CD4-positive, CD25-positive, alpha-beta regulatory T cell (primary cell): ENCODE measurements around the gene RPL6. TPM values are rescaled to one million over a fixed set of nuclear protein-coding genes. Genes with fewer than 3 reads are reported as not detected.

Experiments used
- ATAC-seq, 2 donors: fragments of 150-1000 bp; cut with Tn5 transposase; one replicate each; pipeline ENCODE4 v1.10.0; 2021; ENCODE audit warnings: low read depth in 2 of 2, moderate number of reproducible peaks in 2 of 2, moderate library complexity in 1 of 2
- DNase-seq, 3 donors: peaks; one replicate each; pipeline versions ENCODE4 v3.0.0 to v3.0.0-alpha.2; 2012 to 2022; ENCODE audit warnings: mixed read lengths in 1 of 3
- H3K27ac ChIP-seq: one replicate; pipeline ENCODE4 v1.7.0; 2013; ENCODE audit warnings: mild to moderate bottlenecking, low read length; ENCODE audit not compliant: insufficient read depth, poor library complexity, severe bottlenecking
- H3K27me3 ChIP-seq: one replicate; pipeline ENCODE4 v1.7.0; 2013; ENCODE audit warnings: low read length; ENCODE audit not compliant: control insufficient read depth, insufficient read depth
- H3K36me3 ChIP-seq: one replicate; pipeline ENCODE4 v1.7.0; 2013; ENCODE audit warnings: mild to moderate bottlenecking, low read length, moderate library complexity; ENCODE audit not compliant: control insufficient read depth, insufficient read depth
- H3K4me1 ChIP-seq: 2 replicates; pipeline ENCODE4 v1.7.0; 2013; ENCODE audit warnings: mild to moderate bottlenecking, low read length; ENCODE audit not compliant: insufficient read depth, control insufficient read depth, poor library complexity, severe bottlenecking
- H3K4me3 ChIP-seq: one replicate; pipeline ENCODE4 v1.7.0; 2013; ENCODE audit warnings: low read depth, mild to moderate bottlenecking, low read length, moderate library complexity
- H3K9me3 ChIP-seq, 2 experiments: 1 replicate in 1 of 2; 2 replicates in 1 of 2; pipeline ENCODE4 v1.7.0; 2013; ENCODE audit warnings: low read length in 2 of 2, mild to moderate bottlenecking in 1 of 2, moderate library complexity in 1 of 2; ENCODE audit not compliant: control insufficient read depth in 2 of 2
- H3K27ac Mint-ChIP-seq, 3 donors: one replicate each; pipeline ENCODE4 v1.8.0; 2020 to 2022; ENCODE audit warnings: mild to moderate bottlenecking in 3 of 3, mixed read lengths in 3 of 3, moderate library complexity in 2 of 3
- H3K27me3 Mint-ChIP-seq: one replicate; pipeline ENCODE4 v1.8.0; 2022; ENCODE audit warnings: mild to moderate bottlenecking, mixed read lengths
- H3K36me3 Mint-ChIP-seq: one replicate; pipeline ENCODE4 v1.8.0; 2020; ENCODE audit warnings: mixed read lengths
- H3K4me1 Mint-ChIP-seq, 4 donors: one replicate each; pipeline ENCODE4 v1.8.0; 2020 to 2022; ENCODE audit warnings: mixed read lengths in 4 of 4, mild to moderate bottlenecking in 1 of 4
- H3K4me3 Mint-ChIP-seq, 4 donors: one replicate each; pipeline ENCODE4 v1.8.0; 2020 to 2022; ENCODE audit warnings: mild to moderate bottlenecking in 4 of 4, mixed read lengths in 4 of 4, moderate library complexity in 3 of 4
- H3K9me3 Mint-ChIP-seq, 7 donors: one replicate each; pipeline ENCODE4 v1.8.0; 2020 to 2022; ENCODE audit warnings: mixed read lengths in 7 of 7, mild to moderate bottlenecking in 3 of 7, moderate library complexity in 2 of 7
- polyA plus RNA-seq, 4 donors: library from polyadenylated mRNA; unstranded; fragments of 300-500 nt; fragmentation: Illumina TruSeq; gene quantifications; one replicate each; pipeline ENCODE4 v1.2.3, GENCODE V29; 2021
- total RNA-seq: library from RNA; stranded (reverse); gene quantifications from one replicate; pipeline ENCODE4 v1.2.3, GENCODE V29; 2022

RPL6 gene
- total and polyA plus RNA-seq, 5 donors from 2014 or later: 375 to 1,320 (median 585) TPM

- peak overlapping the region in 1 of 3 donors; percentile 63 for H3K27ac Mint-ChIP-seq
- H3K4me1 Mint-ChIP-seq: peaks cover 16 to 58% (median 28%) of the 10 kb centered on the region in 4 donors
Measured at GRCh38 chr12:112427760-112428159, 18.4 kb upstream of the RPL6 start.

GRCh38 chr12:112425582-112426382, 16.4 kb upstream of the RPL6 start:
- Histone ChIP-seq H3K4me1 (peaks cover 13% of the 10 kb centered on the region), H3K27ac (no peak overlapping the region), H3K4me3 (no peak overlapping the region), H3K9me3 (no peaks in the 10 kb centered on the region), H3K36me3 (peaks cover 2% of the 10 kb centered on the region), H3K27me3 (no peaks in the 10 kb centered on the region)
- Mint-ChIP-seq H3K4me3 (no peak overlapping the region), H3K4me1 (peaks cover 14 to 63% (median 33%) of the 10 kb centered on the region in 4 donors), H3K27me3 (no peaks in the 10 kb centered on the region), H3K36me3 (peaks cover 4% of the 10 kb centered on the region), H3K9me3 (peaks cover 0 to 1% (median 0%) of the 10 kb centered on the region in 7 donors), H3K27ac (no peak overlapping the region)
- no peak for ATAC-seq
- no peak for DNase-seq

More at GRCh38 chr12:112427760-112428159, 18.4 kb upstream of the RPL6 start:
- Mint-ChIP-seq H3K27me3 (no peaks in the 10 kb centered on the region), H3K9me3 (peaks cover 0 to 1% (median 0%) of the 10 kb centered on the region in 7 donors), H3K4me3 (no peak overlapping the region), H3K36me3 (peaks cover 15% of the 10 kb centered on the region)
- H3K27me3 ChIP-seq: no peaks in the 10 kb centered on the region
- peaks cover 3% of the 10 kb centered on the region for H3K4me1 ChIP-seq
- no peak overlapping the region for H3K4me3 ChIP-seq
- no peaks in the 10 kb centered on the region for H3K9me3 ChIP-seq
- H3K27ac ChIP-seq: no peak overlapping the region
- peaks cover 9% of the 10 kb centered on the region for H3K36me3 ChIP-seq
- no peak for ATAC-seq
- no peak for DNase-seq

GRCh38 chr12:112424126-112424525, 14.7 kb upstream of the RPL6 start:
- no peaks in the 10 kb centered on the region for H3K27me3 ChIP-seq
- no peaks in the 10 kb centered on the region for H3K9me3 ChIP-seq
- peaks cover 2% of the 10 kb centered on the region for H3K36me3 ChIP-seq
- Mint-ChIP-seq H3K36me3 (peaks cover 4% of the 10 kb centered on the region), H3K4me3 (peak overlapping the region in 2 of 4 donors; percentile 8 to 36), H3K9me3 (peaks cover 0 to 1% (median 0%) of the 10 kb centered on the region in 7 donors), H3K27ac (peak overlapping the region in 2 of 3 donors; percentile 49 to 87), H3K27me3 (no peaks in the 10 kb centered on the region), H3K4me1 (peaks cover 19 to 72% (median 46%) of the 10 kb centered on the region in 4 donors)
- no peak for ATAC-seq
- peaks cover 28% of the 10 kb centered on the region for H3K4me1 ChIP-seq
- no peak overlapping the region for H3K27ac ChIP-seq
- DNase-seq: no peak
- no peak overlapping the region for H3K4me3 ChIP-seq

- Histone ChIP-seq H3K4me3 (no peak overlapping the region), H3K27me3 (no peaks in the 10 kb centered on the region), H3K9me3 (no peaks in the 10 kb centered on the region), H3K27ac (no peak overlapping the region), H3K4me1 (peaks cover 35% of the 10 kb centered on the region), H3K36me3 (peaks cover 2% of the 10 kb centered on the region)
- no peaks in the 10 kb centered on the region for H3K27me3 Mint-ChIP-seq
- DNase-seq (no peak), ATAC-seq (no peak)
- peaks cover 13 to 70% (median 47%) of the 10 kb centered on the region in 4 donors for H3K4me1 Mint-ChIP-seq
- H3K27ac Mint-ChIP-seq: peak overlapping the region in 2 of 3 donors; percentile 7 to 54
- H3K36me3 Mint-ChIP-seq: no peaks in the 10 kb centered on the region
- peaks cover 0 to 1% (median 0%) of the 10 kb centered on the region in 7 donors for H3K9me3 Mint-ChIP-seq
- H3K4me3 Mint-ChIP-seq: peak overlapping the region in 1 of 4 donors; percentile 45
Measured at GRCh38 chr12:112422531-112422930, 13.1 kb upstream of the RPL6 start.

- H3K9me3 Mint-ChIP-seq: peaks cover 0 to 1% (median 0%) of the 10 kb centered on the region in 7 donors
- Histone ChIP-seq H3K27me3 (no peaks in the 10 kb centered on the region), H3K36me3 (no peaks in the 10 kb centered on the region), H3K27ac (no peak overlapping the region), H3K4me1 (peaks cover 36% of the 10 kb centered on the region), H3K4me3 (no peak overlapping the region), H3K9me3 (no peaks in the 10 kb centered on the region)
- H3K27ac Mint-ChIP-seq: no peak overlapping the region
- peak overlapping the region in 2 of 4 donors; percentile 74 to 98 for H3K4me3 Mint-ChIP-seq
- no peaks in the 10 kb centered on the region for H3K36me3 Mint-ChIP-seq
- peaks cover 13 to 68% (median 49%) of the 10 kb centered on the region in 4 donors for H3K4me1 Mint-ChIP-seq
- DNase-seq: no peak
- no peak for ATAC-seq
- no peaks in the 10 kb centered on the region for H3K27me3 Mint-ChIP-seq
Measured at GRCh38 chr12:112421363-112421762, 12.0 kb upstream of the RPL6 start.

- Histone ChIP-seq H3K4me1 (peaks cover 36% of the 10 kb centered on the region), H3K4me3 (peak overlapping the region; percentile 14), H3K27me3 (no peaks in the 10 kb centered on the region), H3K36me3 (no peaks in the 10 kb centered on the region), H3K27ac (no peak overlapping the region), H3K9me3 (no peaks in the 10 kb centered on the region)
- ATAC-seq (no peak), DNase-seq (no peak)
- no peaks in the 10 kb centered on the region for H3K27me3 Mint-ChIP-seq
- peak overlapping the region in 2 of 3 donors; percentile 70 to 94 for H3K27ac Mint-ChIP-seq
- H3K9me3 Mint-ChIP-seq: peaks cover 0 to 1% (median 0%) of the 10 kb centered on the region in 7 donors
- H3K36me3 Mint-ChIP-seq: no peaks in the 10 kb centered on the region
- peak overlapping the region; percentile 74 to 99 (median 94) for H3K4me3 Mint-ChIP-seq
- peaks cover 13 to 62% (median 46%) of the 10 kb centered on the region in 4 donors for H3K4me1 Mint-ChIP-seq
Measured at GRCh38 chr12:112420740-112421139, 11.3 kb upstream of the RPL6 start.

GRCh38 chr12:112419297-112420133, 10.1 kb upstream of the RPL6 start:
- no peaks in the 10 kb centered on the region for H3K36me3 Mint-ChIP-seq
- H3K4me1 Mint-ChIP-seq: peaks cover 13 to 54% (median 44%) of the 10 kb centered on the region in 4 donors
- peak overlapping the region; percentile 92 for H3K4me3 ChIP-seq
- H3K27ac Mint-ChIP-seq: peak overlapping the region; percentile 3 to 94 (median 93)
- H3K4me1 ChIP-seq: peaks cover 36% of the 10 kb centered on the region
- peak; percentile 54 to 56 for ATAC-seq
- H3K27ac ChIP-seq: peak overlapping the region; percentile 94
- no peaks in the 10 kb centered on the region for H3K36me3 ChIP-seq
- DNase-seq: peak in 1 of 3 donors; percentile 60
- H3K27me3 Mint-ChIP-seq: no peaks in the 10 kb centered on the region
- H3K27me3 ChIP-seq: no peaks in the 10 kb centered on the region
- peaks cover 0 to 1% (median 0%) of the 10 kb centered on the region in 7 donors for H3K9me3 Mint-ChIP-seq
- peak overlapping the region; percentile 88 to 99 (median 94) for H3K4me3 Mint-ChIP-seq
- no peaks in the 10 kb centered on the region for H3K9me3 ChIP-seq
